ENCODE data around the gene MINK1.

MINK1 gene

DNA sequence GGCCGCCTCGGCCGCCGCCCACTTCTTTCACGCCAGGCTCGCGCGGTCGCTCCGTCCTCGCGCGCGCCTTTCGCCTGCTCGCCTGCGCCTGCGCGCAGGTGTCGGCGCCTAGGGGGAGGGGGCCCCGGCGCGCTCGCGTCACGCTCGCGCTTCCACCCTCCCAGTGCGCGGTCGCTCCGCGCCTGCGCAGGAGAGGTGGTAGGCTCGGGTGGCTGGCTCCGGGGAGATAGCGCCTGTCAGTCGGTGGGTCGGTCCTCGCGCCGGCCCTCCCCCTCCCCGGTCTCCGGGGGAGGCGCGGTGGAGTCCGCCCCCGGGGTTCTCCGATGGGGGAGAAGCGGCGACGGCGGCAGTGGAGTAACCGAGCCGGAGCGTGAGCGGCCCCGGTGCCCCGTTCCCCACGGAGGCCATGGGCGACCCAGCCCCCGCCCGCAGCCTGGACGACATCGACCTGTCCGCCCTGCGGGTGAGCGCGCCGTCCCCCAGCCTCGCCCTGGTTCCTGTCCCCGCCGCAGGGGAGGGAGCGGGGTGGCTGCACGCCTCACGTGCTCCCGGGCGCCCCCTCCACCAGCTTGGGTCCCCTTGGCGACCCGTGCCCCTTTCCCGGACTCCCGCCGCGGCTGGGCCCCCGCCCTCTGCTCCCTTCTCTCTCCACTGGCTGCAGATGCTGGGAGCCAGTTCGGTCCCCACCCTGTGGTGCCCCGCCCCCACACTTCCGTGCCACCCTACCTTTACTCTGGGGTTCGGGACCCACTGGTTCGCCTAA, at the start of gene MINK1:
Gene MINK1 (plus strand): TSS at position 163 of the 763 bp plus-strand sequence. CDS start 244 bp downstream, at position 407.
- DNase-seq (ENCODE audit: low read depth, low spot score) = peak; percentile 83

DNA sequence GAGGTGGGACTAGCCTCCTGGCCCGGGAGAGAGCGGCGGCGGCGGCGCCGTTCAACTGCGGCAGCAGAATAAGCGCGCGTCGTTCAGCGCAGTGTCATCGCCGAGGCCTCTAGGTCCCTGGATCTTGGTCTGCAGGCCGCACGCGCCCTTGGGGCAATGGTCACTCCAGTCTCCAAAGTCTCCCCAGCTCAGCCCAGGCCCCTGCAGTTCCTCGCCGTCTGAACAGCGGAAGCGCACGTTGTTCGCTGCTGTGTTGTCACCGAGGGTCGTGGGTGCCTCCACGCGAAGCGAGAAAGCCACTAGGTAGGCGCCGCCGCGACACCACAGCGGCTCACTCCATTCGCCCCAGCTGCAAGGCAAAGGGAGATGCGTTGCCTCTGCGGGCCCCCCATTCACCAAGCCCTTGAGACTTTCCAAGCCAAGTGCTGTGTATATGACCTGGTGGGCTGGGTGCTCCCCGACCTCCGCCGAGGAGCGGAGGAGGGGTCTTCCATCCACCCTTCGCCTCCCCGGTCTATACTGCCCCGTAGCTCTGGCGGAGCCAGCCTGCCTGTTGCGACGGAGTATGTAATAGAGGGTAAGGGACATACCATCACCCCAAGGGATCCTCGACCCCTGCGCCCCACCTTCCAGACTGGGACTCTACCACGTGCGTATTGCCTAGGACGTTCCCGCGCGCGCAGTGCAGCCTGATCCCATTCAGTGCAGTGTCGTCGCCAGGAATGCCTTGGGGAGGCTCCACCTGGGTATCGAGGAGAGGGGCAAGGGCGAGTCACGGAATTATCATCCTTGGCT, 47.6 kb upstream of the MINK1 start:
- DNase-seq (ENCODE audit: low read depth, low spot score) = no peak

DNA sequence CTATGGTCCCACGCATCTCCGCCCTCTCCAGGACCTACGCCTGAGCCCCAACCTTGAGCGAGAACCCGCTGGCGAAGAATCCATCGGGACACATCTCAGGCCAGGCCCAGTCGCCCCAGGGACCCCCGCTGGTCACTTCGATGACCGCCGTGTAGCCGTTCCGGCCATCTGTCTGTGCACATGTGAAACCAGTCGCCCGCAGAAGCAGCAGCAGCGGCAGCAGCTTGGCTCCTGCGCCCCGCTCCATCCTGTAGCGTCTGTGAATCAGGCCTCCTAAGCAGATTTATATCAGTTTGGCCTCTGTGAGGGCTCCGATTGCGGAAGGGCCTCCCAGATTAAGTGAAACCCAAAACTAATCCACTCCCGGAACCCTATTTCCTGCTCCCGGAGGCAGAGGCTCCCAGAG, 47.0 kb upstream of the MINK1 start, which contains the start of gene VMO1:
Gene VMO1 (minus strand): TSS at position 259 of the 406 bp plus-strand sequence. CDS start 12 bp downstream, at position 247.
- DNase-seq (ENCODE audit: low read depth, low spot score) = no peak

DNA sequence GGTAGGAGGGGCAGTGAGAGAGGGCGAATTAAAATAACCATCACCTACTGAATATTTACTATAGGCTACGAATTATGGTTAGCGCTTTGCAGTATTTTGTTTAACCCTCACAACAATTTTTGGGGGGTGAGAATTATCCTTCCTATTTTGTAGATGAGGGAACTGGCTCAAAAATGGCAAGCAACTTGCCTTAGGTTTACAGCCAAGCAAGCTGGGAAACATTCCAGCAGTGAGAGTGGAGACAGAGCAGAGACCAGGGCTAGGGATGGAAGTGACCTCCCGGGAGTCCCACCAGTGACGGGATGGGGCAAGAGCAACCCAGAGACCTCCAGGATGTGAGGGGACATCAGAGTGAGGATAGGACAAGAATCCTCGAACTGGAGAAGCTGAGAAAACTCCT, 46.6 kb upstream of the MINK1 start:
- DNase-seq (ENCODE audit: low read depth, low spot score) = no peak

DNA sequence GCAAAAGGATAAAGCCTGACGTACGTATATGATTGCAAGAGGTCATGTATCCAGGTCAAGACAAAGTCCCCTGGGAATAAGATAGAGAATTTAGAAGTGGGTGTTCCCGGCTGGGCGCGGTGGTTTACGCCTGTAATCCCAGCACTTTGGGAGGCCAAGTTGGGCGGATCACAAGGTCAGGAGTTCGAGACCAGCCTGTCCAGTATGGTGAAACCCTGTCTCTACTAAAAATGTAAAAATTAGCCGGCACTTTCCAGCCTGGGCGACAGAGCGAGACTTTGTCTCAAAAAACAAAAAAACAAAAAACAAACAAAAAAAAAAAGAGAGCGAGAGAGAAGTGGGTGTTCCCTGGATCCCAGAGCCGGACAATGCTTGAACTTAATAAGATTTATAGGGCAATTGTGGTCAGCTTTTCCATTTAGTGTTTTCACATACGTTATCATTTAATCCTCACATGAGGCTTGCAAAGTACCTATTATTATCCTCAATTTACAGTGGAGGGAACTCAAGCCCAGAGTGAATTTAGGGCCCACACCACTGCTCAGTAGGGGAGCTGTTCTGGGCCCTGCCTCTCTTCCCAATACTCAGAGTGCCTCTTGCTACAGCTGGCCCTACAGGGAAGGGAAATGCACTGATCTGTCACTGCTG, 44.9 kb upstream of the MINK1 start:
- DNase-seq (ENCODE audit: low read depth, low spot score) = no peak

DNA sequence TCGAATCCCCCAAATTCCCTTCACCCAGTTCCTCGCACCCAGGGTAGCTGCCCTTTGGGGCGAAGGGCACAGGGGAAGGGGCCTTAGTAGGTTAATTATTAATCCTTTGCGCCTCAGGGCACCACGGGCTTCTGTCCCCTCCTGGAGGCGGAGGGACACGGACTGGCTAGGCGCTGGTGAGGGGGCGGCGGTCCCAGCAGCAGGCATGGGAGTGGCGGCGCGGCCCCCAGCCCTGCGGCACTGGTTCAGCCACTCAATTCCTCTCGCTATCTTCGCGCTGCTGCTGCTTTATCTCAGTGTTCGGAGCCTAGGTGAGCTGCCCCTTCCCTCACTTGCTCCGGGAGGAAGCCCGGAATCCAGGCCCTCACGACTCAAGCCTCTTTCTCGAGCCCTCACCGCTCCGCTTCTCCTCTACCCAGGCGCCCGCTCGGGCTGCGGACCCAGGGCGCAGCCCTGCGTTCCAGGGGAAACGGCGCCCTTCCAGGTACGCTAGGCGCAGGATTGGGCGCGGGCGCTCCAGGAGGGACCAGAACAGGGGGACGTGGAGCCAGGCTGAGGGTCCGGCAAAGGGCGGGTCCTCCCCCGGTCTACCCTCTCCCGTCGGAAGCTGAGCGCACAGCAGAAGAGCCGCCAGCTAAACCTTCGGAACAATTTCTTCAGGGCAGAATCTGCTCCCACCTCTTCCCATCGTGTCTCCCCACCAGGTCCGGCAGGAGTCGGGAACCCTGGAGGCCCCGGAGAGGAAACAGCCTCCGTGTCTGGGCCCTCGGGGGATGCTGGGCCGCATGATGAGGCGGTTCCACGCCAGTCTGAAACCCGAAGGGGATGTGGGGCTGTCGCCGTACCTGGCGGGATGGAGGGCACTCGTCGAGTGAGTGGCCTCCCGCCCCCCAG, 44.1 kb upstream of the MINK1 start, which contains the start of gene GLTPD2:
Gene GLTPD2 (plus strand): TSS at position 158 of the 894 bp plus-strand sequence. CDS start 48 bp downstream, at position 206.
- DNase-seq (ENCODE audit: low read depth, low spot score) = no peak

DNA sequence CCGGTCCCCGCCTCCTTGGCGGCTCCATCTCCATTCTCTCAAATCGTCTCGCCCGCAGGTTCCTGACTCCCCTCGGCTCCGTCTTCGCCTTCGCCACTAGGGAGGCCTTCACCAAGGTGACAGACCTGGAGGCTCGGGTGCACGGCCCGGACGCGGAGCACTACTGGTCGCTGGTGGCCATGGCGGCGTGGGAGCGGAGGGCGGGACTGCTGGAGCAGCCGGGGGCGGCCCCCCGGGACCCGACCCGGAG, 43.5 kb upstream of the MINK1 start:
- no peak for DNase-seq (ENCODE audit: low read depth, low spot score)

DNA sequence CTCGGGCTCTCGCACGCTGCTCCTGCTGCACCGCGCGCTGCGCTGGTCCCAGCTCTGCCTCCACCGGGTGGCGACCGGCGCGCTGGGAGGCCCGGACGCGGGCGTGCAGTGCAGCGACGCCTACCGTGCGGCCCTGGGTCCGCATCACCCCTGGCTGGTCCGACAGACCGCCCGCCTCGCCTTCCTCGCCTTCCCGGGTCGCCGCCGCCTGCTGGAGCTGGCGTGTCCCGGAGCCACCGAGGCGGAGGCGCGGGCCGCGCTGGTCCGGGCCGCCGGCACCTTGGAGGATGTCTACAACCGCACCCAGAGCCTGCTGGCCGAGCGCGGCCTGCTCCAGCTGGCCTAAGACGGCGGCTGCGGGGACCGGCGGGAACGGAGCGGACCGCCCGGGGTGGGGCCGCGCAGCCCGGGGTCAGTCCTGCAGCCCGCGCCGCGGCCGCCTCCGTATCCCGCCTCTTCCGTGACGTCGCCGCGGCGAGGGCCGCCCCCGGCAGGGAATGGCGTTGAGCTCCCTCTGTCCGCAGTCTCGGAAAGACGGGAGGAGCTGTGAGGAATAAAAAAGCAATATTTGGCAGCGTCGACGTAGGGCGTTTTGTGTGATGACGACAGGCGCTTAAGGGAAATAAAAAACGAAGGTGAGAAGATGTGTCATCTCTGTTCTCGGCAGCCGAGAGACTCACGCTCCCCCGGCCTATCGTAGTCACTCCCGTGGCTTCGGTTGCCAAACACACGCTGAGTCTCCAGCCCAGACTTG, 43.0 kb upstream of the MINK1 start:
- DNase-seq (ENCODE audit: low read depth, low spot score) = peak; percentile 37

DNA sequence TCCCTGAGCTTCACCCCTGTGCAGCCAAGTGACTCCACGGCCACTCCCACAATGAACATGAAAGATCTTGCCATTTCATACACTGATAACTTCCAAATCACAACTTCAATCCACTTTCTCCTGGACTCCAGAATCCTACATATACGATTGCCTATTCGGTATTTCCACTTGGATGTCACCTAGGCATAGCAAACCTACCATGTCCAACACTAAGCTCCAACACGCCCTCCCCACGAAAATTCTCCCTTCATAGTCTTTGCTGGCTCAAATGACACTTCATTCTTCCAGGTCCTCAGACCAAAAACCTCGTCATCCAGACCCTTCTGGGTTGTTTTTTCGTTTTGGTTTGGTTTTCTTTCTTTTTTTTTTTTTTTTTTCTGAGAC, 42.4 kb upstream of the MINK1 start:
- DNase-seq (ENCODE audit: low read depth, low spot score) = no peak

DNA sequence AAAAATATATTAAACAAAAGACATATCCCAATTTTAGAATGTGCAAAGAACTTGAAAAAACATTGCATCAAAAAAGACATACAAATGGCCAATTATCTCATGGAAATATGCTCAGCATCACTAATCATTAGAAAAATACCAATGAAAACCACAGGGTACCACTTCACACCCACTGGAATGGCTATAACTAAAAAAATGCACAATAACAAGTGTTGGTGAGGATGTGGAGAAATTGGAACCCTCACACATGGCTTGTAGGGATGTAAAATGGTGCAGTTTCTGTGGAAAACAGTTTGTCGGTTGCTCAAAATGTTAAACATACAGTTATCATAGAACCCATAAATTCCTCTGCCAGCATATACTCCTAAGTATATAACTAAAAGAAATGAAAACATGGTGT, 38.0 kb upstream of the MINK1 start:
- no peak for DNase-seq (ENCODE audit: low read depth, low spot score)

DNA sequence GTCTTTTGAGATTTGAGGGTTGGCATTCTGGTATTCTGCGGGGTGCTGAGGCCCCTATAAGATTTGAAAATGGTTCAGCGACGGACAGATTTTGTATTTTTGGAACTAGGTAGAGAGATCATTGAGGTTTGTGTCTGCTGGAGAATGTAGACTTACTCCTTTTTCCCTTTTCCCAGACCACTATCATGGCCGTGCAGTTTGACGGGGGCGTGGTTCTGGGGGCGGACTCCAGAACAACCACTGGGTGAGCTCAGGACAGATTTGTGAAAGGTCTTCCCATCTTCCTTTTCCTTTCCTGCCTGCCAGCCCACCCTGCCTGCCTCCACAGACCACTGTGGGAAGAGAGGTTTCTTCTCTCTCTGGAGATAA, 36.6 kb upstream of the MINK1 start:
- DNase-seq (ENCODE audit: low read depth, low spot score) = no peak

DNA sequence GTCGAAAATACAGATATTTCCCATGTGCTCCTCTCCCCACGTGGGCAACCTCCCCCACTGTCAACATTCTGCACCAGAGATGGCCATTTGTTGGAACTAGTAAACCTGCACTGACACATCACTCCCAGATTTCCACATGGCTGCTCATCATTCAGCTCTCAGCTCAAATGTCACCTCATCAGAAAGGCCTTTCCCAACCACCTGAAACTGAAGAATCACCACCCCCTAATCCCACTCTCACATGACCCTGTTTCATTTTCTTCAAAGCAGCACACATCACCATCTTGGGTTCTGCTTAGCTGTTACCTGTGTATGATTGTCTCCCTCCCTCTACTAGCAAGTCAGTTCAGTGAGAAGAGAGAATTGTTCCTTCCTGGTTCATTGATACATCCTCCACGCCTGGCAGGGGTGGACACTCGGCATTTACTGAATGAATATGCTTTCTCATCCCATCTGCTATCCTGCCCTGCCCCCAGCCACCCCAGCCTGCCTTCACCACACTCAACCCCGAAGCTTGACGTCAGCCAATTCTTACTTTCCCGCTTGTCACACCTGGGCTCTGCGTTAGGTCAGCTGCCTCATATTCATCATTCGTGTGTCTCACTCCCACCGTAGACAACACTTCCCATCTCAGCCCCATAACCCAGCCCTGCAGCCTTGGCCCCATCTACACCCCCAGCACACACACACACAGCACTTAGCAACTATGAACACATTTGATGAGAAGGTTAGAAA, 32.5 kb upstream of the MINK1 start:
- no peak for DNase-seq (ENCODE audit: low read depth, low spot score)

DNA sequence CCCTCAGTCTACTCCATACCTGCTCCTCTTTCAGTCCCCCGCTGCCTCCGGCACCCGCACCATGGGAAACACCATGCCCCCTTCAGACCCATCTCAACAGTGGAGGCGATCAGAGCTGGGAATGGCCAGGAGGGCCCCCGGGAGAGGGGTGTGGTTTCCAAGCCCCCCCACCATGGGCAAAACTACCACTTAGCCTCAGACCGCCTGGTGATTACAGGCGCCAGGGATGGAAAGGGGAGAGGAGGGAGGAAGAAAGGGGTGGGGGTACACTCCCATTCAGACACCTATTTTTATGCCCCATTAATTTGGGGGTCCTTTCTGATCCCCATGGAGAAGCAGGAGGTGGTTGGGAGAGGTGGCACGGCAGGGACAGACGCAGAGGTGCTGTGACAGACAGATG, 30.9 kb upstream of the MINK1 start, which contains the start of gene C17orf114:
Gene C17orf114 (minus strand): TSS at position 101 of the 400 bp plus-strand sequence.
- DNase-seq (ENCODE audit: low read depth, low spot score) = no peak

DNA sequence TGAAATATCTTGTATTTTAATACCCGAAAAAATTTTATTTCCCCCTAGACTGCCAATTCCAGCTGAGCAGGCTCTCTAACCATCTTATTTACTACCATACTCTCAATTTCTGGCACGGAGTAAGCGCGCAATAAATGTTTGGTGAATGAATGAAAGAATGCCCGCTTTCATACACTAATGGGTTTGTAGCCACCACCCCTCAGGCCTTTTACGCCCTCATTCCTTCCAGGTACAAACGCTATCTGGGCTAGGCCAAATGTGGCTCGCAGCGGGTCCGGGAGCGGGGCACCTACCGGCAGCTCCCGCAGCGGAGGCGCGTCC, 26.7 kb upstream of the MINK1 start:
- no peak for DNase-seq (ENCODE audit: low read depth, low spot score)

DNA sequence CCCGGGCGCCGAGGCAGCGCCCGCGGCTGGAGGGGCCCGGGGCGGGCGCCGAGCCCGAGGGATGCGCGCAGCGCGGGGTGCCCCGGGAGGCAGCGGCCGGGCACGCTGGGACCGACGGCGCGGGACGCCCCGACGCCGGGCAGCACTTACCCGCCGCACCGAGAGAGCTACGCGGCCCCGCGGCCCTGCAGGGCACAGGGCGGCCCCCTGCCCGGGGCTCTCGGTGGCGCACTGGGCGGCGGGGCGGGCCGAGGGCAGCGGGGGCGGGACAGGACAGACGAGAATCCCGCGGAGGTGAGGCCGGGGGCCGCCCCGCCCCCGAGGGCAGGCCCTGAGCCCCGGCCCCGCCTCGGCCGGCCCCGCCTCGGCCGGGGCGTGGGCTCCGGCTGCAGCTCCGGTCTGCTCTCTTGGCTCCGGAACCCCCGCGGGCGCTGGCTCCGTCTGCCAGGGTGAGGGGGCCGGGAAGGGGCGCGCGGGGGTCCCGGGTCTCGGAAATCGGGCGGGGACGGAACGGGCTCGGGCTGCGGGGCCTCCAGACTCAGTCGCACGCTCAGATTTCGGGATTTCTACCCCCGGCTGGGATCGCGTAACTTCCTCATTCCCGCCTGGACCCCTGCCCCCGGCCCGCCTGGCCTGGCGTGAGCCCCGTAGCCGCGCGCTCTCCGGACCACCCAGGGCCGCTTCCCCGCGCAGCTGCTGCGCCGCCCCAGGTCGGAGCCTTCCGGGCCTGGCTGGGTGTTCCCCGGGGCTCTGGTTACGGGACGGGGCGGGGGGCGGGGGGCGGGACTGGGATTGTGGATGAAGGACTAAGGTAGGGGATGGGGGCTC, 26.1 kb upstream of the MINK1 start, which contains the start of gene PLD2:
Gene PLD2 (plus strand): TSS at position 376 of the 828 bp plus-strand sequence. CDS start 621 bp downstream, outside the sequence.
- peak; percentile 24 for DNase-seq (ENCODE audit: low read depth, low spot score)

DNA sequence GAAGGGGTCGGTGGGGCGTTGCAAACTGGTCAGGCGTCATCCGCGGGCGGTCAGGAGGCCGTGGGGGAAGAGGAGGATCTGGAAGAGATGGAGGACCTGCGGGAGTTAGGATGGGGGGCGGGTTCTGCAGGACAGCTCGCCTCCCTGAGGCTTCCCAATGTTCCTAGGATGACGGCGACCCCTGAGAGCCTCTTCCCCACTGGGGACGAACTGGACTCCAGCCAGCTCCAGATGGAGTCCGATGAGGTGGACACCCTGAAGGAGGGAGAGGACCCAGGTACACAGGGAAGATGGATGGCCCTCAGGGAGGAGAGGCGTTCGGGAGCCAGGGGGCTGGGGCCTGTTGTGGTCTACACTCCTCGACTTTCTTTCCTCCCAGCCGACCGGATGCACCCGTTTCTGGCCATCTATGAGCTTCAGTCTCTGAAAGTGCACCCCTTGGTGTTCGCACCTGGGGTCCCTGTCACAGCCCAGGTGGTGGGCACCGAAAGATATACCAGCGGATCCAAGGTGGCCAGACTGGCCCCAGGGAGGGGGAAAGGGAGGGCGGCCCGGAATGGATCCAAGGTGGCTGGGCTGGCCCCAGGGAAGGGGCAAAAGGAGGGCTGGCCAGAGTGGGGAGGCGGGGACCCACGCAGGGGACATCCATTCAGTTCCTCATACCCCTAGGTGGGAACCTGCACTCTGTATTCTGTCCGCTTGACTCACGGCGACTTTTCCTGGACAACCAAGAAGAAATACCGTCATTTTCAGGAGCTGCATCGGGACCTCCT, 25.3 kb upstream of the MINK1 start:
- DNase-seq (ENCODE audit: low read depth, low spot score) = no peak

DNA sequence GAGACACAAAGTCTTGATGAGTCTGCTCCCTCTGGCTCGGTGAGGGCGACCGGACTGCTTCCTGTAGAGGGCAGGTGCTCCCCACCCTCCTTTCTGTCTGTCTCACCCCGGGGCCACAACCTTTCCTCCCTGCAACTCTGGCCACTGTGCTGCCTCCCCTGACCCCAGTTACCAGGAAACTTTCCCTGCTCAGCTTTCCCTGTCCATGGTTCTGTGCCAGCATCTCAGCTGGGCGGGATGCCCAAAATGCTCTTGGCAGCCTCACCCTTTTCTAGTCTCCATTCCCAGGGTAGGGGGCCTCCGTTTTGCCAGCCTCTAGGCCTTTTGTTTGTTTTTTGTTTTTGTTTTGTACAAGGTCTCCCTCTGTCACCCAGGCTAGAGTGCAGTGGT, 24.8 kb upstream of the MINK1 start:
- DNase-seq (ENCODE audit: low read depth, low spot score) = no peak

DNA sequence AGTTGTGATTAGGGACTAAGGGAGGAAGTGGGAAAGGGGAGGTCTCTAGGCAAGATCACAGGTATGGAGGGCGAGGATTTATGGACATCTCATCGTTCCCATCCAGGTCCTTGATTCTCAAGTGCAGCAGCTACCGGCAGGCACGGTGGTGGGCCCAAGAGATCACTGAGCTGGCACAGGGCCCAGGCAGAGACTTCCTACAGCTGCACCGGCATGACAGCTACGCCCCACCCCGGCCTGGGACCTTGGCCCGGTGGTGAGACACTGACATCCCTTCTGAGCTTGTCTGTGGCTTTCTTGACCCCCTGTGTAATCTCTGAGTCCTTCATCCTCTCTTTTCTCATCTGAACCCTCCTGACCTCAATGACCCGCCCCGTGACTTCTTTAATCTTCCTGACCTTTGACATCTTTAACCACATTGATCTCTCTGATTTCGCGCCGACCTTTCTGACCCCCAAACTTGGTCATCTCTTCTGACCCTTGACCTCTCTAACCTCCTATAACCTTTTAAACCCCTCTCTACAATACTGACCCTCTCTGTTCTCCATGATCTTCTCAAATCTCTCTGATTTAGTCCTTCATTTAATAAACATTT, 22.3 kb upstream of the MINK1 start:
- no peak for DNase-seq (ENCODE audit: low read depth, low spot score)
